Activated T-helper 17 cell treated with anti-CD3 and anti-CD28 coated beads, Interleukin-2, amount 50 U/mL, for 72 hours (primary cell): ENCODE results near the gene BCL3. TPM values are rescaled to one million over a fixed set of nuclear protein-coding genes. Genes with fewer than 3 reads are reported as not detected.
"Not testable (repeated sequence)": the region's sequence is repeated elsewhere in the genome, so short reads cannot be mapped to it uniquely, and the experiment has no call there.

Experiments used
- ATAC-seq: fragments of 150-1000 bp; cut with Tn5 transposase; replicated peaks from 2 replicates; pipeline ENCODE4 v1.10.0; 2021; ENCODE audit warnings: mild to moderate bottlenecking, moderate library complexity
- H3K27ac Mint-ChIP-seq: one replicate; pipeline ENCODE4 v1.8.0; 2022; ENCODE audit warnings: mixed read lengths
- H3K27me3 Mint-ChIP-seq: one replicate; pipeline ENCODE4 v1.8.0; 2022; ENCODE audit warnings: mixed read lengths
- H3K36me3 Mint-ChIP-seq: one replicate; pipeline ENCODE4 v1.8.0; 2022; ENCODE audit warnings: low read depth, mild to moderate bottlenecking, mixed read lengths
- H3K4me1 Mint-ChIP-seq: one replicate; pipeline ENCODE4 v1.8.0; 2022; ENCODE audit warnings: mixed read lengths
- H3K4me3 Mint-ChIP-seq: one replicate; pipeline ENCODE4 v1.8.0; 2022; ENCODE audit warnings: mild to moderate bottlenecking, mixed read lengths
- H3K9me3 Mint-ChIP-seq: one replicate; pipeline ENCODE4 v1.8.0; 2022; ENCODE audit warnings: mixed read lengths
- total RNA-seq, 2 donors: library from RNA; stranded (reverse); gene quantifications; one replicate each; pipeline ENCODE4 v1.2.3, GENCODE V29; 2022

The BCL3 gene
- total RNA-seq, 2 donors from 2014 or later = 79.0 to 86.3 TPM

DNA sequence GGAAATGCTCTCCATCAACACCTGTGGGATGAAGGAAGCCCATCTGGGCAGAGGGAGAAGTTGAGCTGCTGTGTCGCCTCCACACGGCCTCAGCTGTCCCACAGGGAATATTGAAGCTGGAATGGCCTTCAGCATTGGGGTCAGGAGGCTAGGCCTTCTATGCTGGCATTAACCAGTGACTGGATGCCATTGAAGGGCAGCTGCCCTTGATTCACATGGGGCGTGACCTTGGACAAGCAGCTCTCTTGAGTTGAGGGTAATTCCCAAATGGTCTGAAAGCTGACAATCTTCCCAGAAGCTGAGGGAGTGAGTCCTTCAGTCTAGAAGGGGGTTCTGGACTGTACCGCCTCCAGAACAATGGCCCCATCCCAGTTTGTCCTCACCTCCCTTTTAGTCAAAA, 6.7 kb downstream of the BCL3 start:
- H3K27ac Mint-ChIP-seq = peak overlapping the region; percentile 94
- ATAC-seq = no peak
- H3K4me1 Mint-ChIP-seq = peaks cover 24% of the 10 kb centered on the region
- H3K27me3 Mint-ChIP-seq = no peaks in the 10 kb centered on the region
- peaks cover 98% of the 10 kb centered on the region for H3K36me3 Mint-ChIP-seq
- peak overlapping the region; percentile 99 for H3K4me3 Mint-ChIP-seq
- H3K9me3 Mint-ChIP-seq = no peaks in the 10 kb centered on the region

DNA sequence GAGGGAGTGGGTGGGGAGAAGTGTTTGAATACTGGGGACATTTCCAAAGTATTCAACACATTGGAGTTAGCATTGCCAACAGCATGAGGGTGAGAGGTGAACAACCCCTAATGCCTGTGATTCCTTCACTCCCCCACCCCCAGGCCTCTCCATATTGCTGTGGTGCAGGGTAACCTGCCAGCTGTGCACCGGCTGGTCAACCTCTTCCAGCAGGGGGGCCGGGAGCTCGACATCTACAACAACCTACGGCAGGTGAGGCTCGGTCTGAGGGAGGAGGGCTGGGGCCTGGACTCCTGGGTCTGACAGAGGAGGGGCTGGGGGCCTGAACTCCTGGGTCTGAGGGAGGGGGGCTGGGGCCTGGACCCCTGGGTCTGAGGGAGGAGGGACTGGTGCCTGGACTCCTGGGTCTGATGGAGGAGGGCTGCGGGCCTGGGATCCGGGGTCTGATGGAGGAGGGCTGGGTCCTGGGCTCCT, 7.6 kb downstream of the BCL3 start:
- Mint-ChIP-seq H3K9me3 (no peaks in the 10 kb centered on the region), H3K27ac (peak overlapping the region; percentile 94), H3K36me3 (peaks cover 98% of the 10 kb centered on the region), H3K4me1 (peaks cover 18% of the 10 kb centered on the region), H3K27me3 (no peaks in the 10 kb centered on the region), H3K4me3 (peak overlapping the region; percentile 99)
- no peak for ATAC-seq

DNA sequence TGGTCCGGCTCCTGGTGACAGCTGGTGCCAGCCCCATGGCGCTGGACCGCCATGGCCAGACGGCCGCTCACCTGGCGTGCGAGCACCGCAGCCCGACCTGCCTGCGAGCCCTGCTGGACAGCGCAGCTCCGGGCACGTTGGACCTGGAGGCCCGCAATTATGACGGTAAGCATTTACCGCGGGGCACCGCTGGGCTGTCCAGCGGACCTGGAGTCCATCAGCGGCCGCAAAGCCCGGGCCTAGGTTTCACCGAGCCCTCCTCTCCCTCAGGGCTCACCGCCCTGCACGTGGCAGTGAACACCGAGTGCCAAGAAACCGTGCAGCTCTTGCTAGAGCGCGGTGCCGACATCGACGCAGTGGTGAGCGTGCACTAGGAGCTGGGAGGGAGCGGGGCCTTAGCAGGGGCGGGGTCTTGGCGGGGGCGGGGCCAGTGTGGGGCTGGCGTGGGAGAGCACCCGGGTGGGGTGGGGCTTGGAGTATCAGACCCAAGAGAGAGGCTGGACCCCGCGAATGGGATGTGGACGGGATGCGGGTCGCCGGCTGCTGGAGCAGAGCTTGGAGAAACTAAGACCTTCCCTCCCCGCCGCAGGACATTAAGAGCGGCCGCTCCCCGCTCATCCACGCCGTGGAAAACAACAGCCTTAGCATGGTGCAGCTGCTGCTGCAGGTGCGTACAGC, 8.7 kb downstream of the BCL3 start:
- no peak for ATAC-seq
- Mint-ChIP-seq H3K4me3 (no peak overlapping the region), H3K36me3 (peaks cover 90% of the 10 kb centered on the region), H3K27ac (no peak overlapping the region), H3K9me3 (no peaks in the 10 kb centered on the region), H3K27me3 (no peaks in the 10 kb centered on the region), H3K4me1 (peaks cover 17% of the 10 kb centered on the region)

DNA sequence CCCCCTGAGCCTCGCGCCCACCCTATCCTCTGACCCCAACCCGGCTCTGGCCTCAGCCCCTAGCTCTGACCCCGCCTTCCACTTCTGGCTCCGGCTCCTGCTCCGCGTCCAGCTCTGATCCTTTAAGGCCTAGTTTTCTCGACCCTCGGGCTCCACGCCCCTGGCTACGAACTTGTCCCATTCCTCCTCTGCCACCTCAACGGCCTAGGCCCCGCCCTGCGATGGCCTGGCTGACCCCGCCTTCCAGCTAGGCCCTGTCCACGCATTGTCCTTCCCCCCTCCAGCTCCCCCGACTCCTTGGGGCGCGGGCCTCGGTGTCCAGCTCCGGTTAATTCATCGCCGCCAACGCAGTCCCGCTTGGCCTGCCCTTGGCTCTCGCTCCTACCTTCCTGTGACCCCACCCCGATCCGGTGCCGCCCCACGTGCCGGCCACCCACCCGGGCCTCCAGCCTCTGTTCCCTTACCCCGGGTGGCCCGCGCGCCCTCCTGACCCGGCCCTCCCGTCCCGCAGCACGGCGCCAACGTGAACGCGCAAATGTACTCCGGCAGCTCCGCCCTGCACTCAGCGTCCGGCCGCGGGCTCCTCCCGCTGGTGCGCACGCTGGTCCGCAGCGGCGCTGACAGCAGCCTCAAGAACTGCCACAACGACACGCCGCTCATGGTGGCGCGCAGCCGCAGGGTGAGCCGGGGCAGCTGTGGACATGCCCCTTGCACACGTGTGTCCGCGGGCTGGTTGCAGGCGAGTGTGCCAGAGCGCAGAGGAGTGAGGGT, 9.4 kb downstream of the BCL3 start:
- Mint-ChIP-seq H3K4me1 (peaks cover 10% of the 10 kb centered on the region), H3K27ac (no peak overlapping the region), H3K9me3 (no peaks in the 10 kb centered on the region), H3K4me3 (no peak overlapping the region), H3K27me3 (no peaks in the 10 kb centered on the region), H3K36me3 (peaks cover 84% of the 10 kb centered on the region)
- ATAC-seq = no peak

DNA sequence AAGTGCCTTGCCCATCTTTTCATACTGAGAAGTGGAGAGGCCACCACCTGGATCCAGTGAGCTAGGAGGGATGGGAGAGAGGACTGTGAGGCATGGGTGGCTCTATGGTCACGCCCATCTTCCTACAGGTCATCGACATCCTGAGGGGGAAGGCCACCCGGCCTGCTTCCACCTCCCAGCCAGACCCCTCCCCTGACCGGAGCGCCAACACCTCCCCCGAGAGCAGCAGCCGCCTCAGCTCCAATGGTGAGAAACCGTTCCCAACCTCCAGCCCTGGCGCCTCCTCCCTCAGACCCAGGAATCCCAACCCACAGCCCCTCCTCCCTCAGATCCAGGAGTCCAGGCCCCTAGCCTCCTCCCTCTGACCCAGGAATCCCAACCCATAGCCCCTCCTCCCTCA, 10.1 kb downstream of the BCL3 start:
- Mint-ChIP-seq H3K9me3 (no peaks in the 10 kb centered on the region), H3K27ac (no peak overlapping the region), H3K4me3 (peak overlapping the region; percentile 19), H3K27me3 (no peaks in the 10 kb centered on the region), H3K4me1 (peaks cover 10% of the 10 kb centered on the region), H3K36me3 (peaks cover 80% of the 10 kb centered on the region)
- no peak for ATAC-seq

DNA sequence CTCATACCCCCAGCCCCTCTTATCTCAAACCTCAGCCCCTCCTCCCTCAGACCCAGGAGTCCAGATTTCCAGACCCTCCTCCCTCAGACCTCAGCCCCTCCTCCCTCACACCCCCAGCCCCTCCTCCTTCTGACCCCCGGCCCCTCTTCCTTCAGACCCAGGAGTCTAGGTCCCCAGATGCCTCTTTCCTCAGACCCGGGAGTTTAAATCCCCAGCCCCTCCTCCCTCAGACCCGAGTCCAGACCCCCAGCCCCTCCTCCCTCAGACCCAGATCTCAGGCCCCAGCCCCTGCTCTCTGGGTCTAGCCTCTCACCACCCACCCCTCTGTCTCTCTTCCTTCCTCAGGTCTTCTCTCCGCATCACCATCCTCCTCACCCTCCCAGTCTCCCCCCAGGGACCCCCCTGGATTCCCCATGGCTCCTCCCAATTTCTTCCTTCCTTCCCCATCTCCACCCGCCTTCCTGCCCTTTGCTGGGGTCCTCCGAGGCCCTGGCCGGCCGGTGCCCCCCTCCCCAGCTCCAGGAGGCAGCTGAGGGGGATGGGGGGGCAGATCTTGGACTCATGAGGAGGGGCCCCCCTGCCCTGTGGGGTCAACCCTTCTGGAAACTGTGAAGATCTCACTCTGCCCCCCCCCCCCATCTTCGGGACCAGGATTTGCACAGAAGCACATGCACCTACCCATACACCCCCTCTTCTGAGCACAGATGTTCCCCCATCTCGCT, 10.7 kb downstream of the BCL3 start:
- peak overlapping the region; percentile 30 for H3K4me3 Mint-ChIP-seq
- H3K27me3 Mint-ChIP-seq = no peaks in the 10 kb centered on the region
- H3K36me3 Mint-ChIP-seq = peaks cover 74% of the 10 kb centered on the region
- peaks cover 15% of the 10 kb centered on the region for H3K4me1 Mint-ChIP-seq
- no peaks in the 10 kb centered on the region for H3K9me3 Mint-ChIP-seq
- H3K27ac Mint-ChIP-seq = peak overlapping the region; percentile 55
- no peak for ATAC-seq

DNA sequence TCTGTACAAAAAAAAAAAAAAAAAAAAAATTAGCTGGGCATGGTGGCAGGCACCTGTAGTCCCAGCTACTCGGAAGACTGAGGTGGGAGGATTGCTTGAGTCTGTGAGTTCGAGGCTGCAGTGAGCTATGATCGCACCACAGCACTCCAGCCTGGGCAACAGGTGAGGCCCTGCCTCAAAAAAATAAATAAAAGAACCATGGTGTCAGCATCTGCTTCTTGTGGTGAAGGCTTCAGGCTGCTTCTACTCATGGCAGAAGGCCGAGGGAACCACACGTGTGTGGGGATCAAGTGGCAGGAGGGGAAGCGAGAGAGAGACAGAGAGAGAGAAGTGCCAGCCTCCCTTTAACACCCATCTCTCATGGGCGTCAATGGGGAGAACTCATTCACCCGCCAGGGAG, 13.5 kb downstream of the BCL3 start:
- no peak overlapping the region for H3K4me3 Mint-ChIP-seq
- ATAC-seq = no peak
- peaks cover 9% of the 10 kb centered on the region for H3K4me1 Mint-ChIP-seq
- no peak overlapping the region for H3K27ac Mint-ChIP-seq
- H3K27me3 Mint-ChIP-seq = no peaks in the 10 kb centered on the region
- H3K9me3 Mint-ChIP-seq = no peaks in the 10 kb centered on the region
- H3K36me3 Mint-ChIP-seq = peaks cover 46% of the 10 kb centered on the region

DNA sequence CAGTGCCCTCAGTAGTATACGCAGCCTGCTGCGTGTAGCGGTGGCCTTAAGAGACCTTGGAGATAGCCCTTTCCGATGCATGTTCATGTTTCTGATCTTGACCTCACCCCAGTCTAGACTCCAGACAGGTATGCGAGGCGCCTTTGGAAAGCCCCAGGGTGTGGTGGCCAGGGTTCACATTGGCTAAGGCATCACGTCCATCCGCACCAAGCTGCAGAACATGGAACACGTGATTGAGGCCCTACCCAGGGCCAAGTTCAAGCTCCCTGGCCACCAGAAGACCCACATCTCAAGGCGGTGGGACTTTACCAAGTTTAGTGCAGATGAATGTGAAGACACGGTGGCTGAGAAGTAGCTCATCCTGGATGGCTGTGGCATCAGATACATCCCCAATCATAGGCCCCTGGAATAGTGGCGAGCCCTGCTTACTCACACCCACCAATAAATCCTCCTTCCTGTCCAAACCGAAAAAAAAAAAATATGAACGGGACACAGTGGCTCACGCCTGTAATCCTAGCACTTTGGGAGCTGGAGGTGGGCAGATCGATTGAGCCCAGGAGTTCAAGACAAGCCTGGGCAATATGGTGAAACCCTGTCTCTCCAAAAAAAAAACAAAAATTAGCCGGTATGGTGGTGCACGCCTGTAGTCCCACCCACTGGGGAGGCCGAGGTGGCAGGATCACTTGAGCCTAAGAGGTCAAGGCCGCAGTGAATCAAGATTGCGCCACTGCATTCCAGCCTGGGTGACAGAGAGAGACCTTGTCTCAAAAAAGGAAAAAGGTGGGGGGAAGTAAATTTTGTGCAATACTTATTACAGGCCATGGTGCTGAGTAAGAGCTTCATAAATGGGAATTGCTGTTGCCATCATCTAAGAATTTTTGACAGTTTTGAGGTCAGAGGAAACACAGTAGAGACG, 16.8 kb downstream of the BCL3 start:
- Mint-ChIP-seq H3K36me3 (peaks cover 15% of the 10 kb centered on the region), H3K9me3 (no peaks in the 10 kb centered on the region), H3K27me3 (no peaks in the 10 kb centered on the region), H3K4me3 (no peak overlapping the region), H3K4me1 (peaks cover 23% of the 10 kb centered on the region), H3K27ac (peak overlapping the region; percentile 52)
- ATAC-seq = no peak

DNA sequence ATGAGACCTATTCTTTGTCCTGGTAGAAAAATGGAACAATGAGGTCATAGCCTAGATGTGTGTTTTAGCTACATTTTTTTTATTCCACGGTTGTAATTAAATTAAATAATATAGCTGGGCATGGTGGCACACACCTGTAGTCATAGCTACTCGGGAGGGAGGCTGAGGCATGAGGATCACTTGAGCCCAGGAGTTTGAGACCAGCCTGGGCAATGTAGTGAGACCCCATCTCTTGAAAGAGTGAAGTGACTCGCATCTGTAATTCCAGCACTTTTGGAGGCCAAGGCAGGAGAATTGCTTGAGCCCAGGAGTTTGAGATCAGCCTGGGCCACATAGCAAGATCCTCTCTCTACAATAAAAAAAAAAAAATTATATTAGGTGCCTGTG, 17.4 kb downstream of the BCL3 start:
- ATAC-seq = no peak
- Mint-ChIP-seq H3K27ac (no peak overlapping the region), H3K9me3 (no peaks in the 10 kb centered on the region), H3K27me3 (no peaks in the 10 kb centered on the region), H3K36me3 (peaks cover 9% of the 10 kb centered on the region), H3K4me3 (no peak overlapping the region), H3K4me1 (peaks cover 29% of the 10 kb centered on the region)

DNA sequence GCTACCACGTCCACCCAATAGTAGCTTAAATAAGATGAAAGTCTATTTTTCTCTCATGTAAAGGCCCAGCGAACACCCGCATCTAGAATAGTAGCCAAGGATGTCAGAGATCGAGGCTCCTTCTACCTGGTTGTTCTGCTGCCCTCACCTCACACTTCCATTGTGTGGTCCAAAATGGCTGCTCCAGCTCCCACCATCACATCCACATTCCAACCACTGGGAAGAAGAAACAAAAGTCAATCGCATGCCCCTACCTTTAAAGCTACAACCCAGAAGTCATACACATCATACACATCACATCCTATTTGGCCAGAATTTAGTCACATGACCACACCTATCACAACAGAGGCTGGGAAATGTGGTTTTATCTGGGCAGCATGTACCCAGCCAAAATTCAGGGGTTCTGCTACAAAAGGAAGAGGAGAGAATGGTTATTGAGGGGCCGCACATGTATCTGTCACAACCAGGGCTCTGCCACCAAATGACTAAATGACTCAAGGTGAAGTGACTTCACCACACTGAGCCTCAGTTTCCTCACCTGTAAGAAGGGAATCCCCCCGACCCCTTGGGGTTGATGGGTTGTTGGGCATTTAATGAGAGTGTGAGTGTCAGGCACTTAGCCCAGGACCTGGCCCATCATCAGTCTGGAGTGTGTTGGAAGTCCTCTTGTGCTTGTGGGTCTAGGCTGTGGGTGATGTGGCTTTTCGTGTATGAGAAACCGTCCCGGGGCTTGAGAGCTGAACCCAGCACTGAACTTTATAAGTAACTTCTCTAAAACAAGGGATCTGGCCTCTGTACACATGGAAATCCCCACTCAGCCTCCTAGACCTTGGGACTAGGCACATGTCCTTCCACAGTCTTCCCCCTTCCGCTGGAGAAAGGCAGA, 19.0 kb downstream of the BCL3 start:
- H3K36me3 Mint-ChIP-seq = peaks cover 5% of the 10 kb centered on the region
- no peaks in the 10 kb centered on the region for H3K9me3 Mint-ChIP-seq
- ATAC-seq = peak; percentile 17
- H3K4me3 Mint-ChIP-seq = peak overlapping the region; percentile 0
- H3K27me3 Mint-ChIP-seq = no peaks in the 10 kb centered on the region
- peaks cover 30% of the 10 kb centered on the region for H3K4me1 Mint-ChIP-seq
- no peak overlapping the region for H3K27ac Mint-ChIP-seq

DNA sequence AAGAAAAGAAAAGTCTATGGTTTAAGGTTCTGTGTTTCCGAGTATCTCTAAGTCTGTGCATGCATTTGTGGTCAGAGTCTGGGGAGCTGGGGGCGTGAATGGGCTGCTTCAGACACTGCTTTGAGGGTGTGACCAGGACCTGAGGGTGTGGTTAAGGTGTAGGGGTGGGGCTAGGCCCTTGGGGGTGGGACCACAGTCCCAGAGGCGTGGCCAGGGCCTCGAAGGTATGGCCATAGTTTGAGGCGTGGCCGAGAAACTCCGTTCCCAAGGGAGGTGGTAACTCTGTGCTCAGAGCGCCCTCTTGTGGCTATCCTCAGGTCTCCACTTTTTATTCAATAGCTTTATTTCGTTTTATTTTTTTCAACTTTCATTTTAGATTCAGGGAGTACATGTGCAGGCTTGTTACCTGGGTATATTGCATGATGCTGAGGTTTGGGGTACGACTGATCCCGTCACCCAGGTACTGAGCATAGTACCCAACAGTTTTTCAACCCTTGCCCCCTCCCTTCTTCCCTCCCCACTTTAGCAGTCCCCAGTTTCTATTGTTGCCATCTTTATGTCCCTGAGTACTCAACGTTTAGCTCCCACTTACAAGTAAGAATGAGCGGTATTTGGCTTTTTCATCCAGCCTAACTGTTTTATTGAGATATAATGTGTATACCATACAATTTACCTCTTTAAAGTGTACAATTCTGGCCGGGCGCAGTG, 22.2 kb downstream of the BCL3 start:
- Mint-ChIP-seq H3K9me3 (no peaks in the 10 kb centered on the region), H3K27ac (peak overlapping the region; percentile 83), H3K4me3 (peak overlapping the region; percentile 65), H3K4me1 (peaks cover 25% of the 10 kb centered on the region), H3K36me3 (no peaks in the 10 kb centered on the region), H3K27me3 (no peaks in the 10 kb centered on the region)
- ATAC-seq = peak; percentile 99

DNA sequence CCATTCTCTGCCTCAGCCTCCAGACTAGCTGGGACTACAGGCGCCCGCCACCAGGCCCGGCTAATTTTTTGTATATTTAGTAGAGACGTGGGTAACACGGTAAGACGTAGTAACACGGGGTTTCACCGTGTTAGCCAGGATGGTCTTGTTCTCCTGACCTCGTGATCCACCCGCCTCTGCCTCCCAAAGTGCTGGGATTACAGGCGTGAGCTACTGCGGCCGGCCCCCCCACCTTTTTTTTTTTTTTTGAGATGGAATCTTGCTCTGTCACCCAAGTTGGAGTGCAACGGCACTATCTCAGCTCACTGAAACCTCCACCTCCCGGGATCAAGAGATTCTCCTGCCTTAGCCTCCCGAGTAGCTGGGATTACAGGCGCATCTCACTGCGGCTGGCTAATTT, 23.6 kb downstream of the BCL3 start:
- H3K27ac Mint-ChIP-seq, H3K9me3 Mint-ChIP-seq, H3K36me3 Mint-ChIP-seq, H3K4me3 Mint-ChIP-seq, H3K27me3 Mint-ChIP-seq, ATAC-seq: not testable (repeated sequence)
- H3K4me1 Mint-ChIP-seq = peaks cover 24% of the 10 kb centered on the region

DNA sequence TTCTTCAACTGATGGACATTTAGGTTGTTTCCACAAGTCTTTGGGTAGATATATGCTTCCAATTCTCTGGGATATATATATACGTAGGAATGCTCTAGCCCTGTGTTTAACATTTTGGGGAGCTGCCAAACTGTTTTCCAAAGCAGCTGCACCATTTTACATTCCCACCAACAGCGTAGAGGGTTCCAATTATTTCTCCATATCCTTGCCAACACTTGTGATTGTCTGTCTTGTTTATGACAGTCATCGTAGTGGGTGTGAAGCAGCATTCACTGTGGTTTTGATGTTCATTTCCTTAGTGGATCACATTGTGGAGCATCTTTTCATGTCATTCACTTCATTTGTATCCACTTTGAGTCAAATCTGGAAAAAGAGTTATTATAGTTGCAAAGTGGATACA, 24.5 kb downstream of the BCL3 start:
- Mint-ChIP-seq H3K4me3 (no peak overlapping the region), H3K4me1 (peaks cover 16% of the 10 kb centered on the region), H3K27me3 (no peaks in the 10 kb centered on the region), H3K9me3 (no peaks in the 10 kb centered on the region), H3K36me3 (no peaks in the 10 kb centered on the region), H3K27ac (no peak overlapping the region)
- ATAC-seq = no peak
